Measurements from ENCODE around the gene ECI1.
A peak's percentile ranks its signal among the peaks of the same experiment; 100 is the strongest.

ECI1 gene

GRCh38 chr16:2194166-2194834, 57.1 kb downstream of the ECI1 start:
- no peak overlapping the region for H3K4me3 ChIP-seq (ENCODE audit: control insufficient read depth, low read depth, low read length)
- DNase-seq (ENCODE audit: low read depth): peak; percentile 53
- no peak for TF ChIP-seq CTCF (conservative IDR thresholded peaks at IDR 0.05; ENCODE audit: control insufficient read depth, insufficient read depth, low read depth, low read length)

GRCh38 chr16:2191446-2191706, 60.0 kb downstream of the ECI1 start:
- no peak overlapping the region for H3K4me3 ChIP-seq (ENCODE audit: control insufficient read depth, low read depth, low read length)
- no peak for TF ChIP-seq CTCF (conservative IDR thresholded peaks at IDR 0.05; ENCODE audit: control insufficient read depth, insufficient read depth, low read depth, low read length)
- no peak for DNase-seq (ENCODE audit: low read depth)

- no peak for TF ChIP-seq CTCF (conservative IDR thresholded peaks at IDR 0.05; ENCODE audit: control insufficient read depth, insufficient read depth, low read depth, low read length)
- no peak for DNase-seq (ENCODE audit: low read depth)
- H3K4me3 ChIP-seq (ENCODE audit: control insufficient read depth, low read depth, low read length): no peak overlapping the region
Observed at GRCh38 chr16:2190659-2191445, 60.5 kb downstream of the ECI1 start.

GRCh38 chr16:2190002-2190658, 61.3 kb downstream of the ECI1 start:
- no peak for TF ChIP-seq CTCF (conservative IDR thresholded peaks at IDR 0.05; ENCODE audit: control insufficient read depth, insufficient read depth, low read depth, low read length)

More at GRCh38 chr16:2190002-2190658, 61.3 kb downstream of the ECI1 start:
- no peak overlapping the region for H3K4me3 ChIP-seq (ENCODE audit: control insufficient read depth, low read depth, low read length)
- DNase-seq (ENCODE audit: low read depth): no peak
